PC-3 (cell line): Measurements from ENCODE around the gene CNTNAP2.

Source experiments
- EZH2phosphoT487 ChIP-seq: fragments of 300-600 bp; sonication (generic); IDR thresholded peaks from 2 replicates; pipeline ENCODE4 v1.6.1; 2018; ENCODE audit warnings: mild to moderate bottlenecking, antibody characterized with exemption, low read length, borderline replicate concordance
- TF ChIP-seq, protein P1 (sequence below): fragments of 300-600 bp; sonication (generic); conservative IDR thresholded peaks from 2 replicates; pipeline ENCODE4 v1.5.1; 2017; ENCODE audit warnings: antibody characterized with exemption, low read depth, mild to moderate bottlenecking, low read length

DNA sequence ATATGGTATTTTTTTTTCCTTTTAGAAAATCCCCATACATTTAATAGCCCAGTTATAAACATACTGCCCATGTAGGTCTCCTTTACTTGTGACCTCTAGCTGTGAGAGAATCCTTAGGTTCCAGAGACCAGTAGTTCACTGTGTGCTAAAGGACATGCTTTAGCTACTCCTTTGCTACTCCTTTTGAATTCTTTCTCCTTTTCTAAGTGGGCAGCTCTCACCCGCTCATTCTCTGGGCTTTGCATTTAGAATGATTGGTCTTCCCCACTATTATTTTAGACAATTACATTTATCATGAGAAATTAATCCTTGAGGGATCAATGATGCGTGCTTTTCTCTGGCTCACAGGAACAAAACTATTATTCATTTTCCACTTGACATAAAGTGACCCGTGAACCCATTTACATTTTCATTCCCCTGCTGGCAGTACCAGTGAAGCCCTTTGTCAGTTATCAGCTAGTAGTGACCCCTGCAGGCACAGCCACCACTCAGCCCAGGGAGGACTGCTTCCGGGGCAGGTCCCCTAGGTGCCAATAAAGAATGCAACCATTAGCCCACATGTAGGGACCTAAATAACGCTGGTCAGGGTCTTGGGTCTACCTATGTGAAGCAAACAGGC is 844.3 kb downstream of the CNTNAP2 start:
- TF ChIP-seq EZH2phosphoT487 = no peak
- TF ChIP-seq, protein P1, sequence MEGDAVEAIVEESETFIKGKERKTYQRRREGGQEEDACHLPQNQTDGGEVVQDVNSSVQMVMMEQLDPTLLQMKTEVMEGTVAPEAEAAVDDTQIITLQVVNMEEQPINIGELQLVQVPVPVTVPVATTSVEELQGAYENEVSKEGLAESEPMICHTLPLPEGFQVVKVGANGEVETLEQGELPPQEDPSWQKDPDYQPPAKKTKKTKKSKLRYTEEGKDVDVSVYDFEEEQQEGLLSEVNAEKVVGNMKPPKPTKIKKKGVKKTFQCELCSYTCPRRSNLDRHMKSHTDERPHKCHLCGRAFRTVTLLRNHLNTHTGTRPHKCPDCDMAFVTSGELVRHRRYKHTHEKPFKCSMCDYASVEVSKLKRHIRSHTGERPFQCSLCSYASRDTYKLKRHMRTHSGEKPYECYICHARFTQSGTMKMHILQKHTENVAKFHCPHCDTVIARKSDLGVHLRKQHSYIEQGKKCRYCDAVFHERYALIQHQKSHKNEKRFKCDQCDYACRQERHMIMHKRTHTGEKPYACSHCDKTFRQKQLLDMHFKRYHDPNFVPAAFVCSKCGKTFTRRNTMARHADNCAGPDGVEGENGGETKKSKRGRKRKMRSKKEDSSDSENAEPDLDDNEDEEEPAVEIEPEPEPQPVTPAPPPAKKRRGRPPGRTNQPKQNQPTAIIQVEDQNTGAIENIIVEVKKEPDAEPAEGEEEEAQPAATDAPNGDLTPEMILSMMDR = 0 out of 2 replicates have a peak, but pooled peaks have one; percentile 17
